Adipose tissue (tissue), 3 donors: ENCODE results near the gene CTBP2. TPM values are rescaled to one million over a fixed set of nuclear protein-coding genes. Genes with fewer than 3 reads are reported as not detected.

Source experiments
- H3K27ac ChIP-seq: one replicate; pipeline ENCODE4 v1.5.1; 2013; ENCODE audit warnings: low read depth, low read length
- WGBS, 3 donors: extraction: QIAGEN DNeasy Blood & Tissue Kit; methylation state at CpG; one replicate each; pipeline ENCODE4 v1.1.7; 2013; 5-methylcytosine and 5-hydroxymethylcytosine counted together
- polyA plus RNA-seq, 3 donors: library from polyadenylated mRNA; stranded (reverse); fragments of 200-250 nt; gene quantifications; one replicate each; pipeline ENCODE4 v1.2.3, GENCODE V29; 2013
- donor health status: healthy with polysubstance abuse.
- donor health status: Bipolar disorder and iron deficiency.
- donor health status: healthy.

The CTBP2 gene
- polyA plus RNA-seq, 3 donors, result 18.9 to 29.8 (median 29.5) TPM

DNA sequence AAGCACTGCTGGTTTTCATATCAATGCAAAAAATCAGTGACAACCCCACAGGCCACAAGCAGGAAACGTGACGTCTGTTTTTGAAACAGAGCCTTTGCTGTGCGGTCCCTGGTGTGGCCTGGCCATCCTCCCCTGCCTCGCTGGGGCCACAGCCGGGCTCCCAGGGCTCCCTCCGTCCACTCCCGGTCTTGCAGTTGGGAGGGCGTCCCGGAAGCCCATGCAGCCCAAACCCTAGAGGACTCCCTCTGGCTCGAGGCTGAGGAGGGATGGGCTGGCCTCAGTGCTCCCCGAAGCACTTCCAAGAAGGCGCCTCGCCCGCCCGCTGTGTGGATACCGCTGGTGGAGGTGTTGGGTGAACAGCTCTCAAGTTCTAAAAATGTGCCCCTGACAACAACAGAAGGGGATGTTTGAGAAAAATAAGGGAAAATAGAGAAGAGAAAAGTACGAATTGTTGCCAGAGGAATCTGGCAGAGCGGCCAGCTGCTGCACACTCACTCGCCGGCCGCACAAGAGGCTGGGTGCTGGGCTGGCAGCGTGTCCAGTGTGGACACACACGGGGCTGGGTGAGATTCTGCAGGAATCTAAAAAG, 144.9 kb downstream of the CTBP2 start:
- H3K27ac ChIP-seq, result no peak overlapping the region
- 30 to 63% (median 52%) methylated on average over 23 of the region's 23 CpGs for WGBS, 3 donors

DNA sequence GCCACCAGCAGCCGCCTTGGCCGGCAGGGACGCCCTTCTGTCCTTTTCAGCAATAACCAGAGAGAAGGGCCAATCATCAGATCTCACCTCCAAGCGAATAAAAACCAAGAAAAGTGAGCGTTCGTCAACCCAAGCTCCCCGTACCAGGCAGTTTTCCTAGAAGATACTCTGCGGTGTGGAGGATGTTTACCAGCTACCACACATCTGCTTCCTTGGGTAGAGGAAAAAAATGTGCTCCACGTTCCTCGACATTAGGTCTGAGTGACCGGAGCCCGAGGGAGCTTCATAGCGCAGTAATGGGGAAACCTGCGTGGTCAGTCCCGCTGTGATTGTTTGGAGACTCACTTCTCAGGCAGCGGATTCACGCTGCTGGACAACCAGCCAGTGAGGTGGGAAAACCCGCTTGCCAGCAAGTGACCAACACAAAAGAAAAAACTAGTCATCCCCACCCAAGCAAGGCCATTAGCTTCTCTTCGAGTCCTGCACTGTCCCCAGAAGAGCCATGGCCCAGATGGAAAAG, 145.5 kb downstream of the CTBP2 start:
- no peak overlapping the region for H3K27ac ChIP-seq
- 72 to 83% (median 72%) methylated on average over 19 of the region's 19 CpGs for WGBS, 3 donors

DNA sequence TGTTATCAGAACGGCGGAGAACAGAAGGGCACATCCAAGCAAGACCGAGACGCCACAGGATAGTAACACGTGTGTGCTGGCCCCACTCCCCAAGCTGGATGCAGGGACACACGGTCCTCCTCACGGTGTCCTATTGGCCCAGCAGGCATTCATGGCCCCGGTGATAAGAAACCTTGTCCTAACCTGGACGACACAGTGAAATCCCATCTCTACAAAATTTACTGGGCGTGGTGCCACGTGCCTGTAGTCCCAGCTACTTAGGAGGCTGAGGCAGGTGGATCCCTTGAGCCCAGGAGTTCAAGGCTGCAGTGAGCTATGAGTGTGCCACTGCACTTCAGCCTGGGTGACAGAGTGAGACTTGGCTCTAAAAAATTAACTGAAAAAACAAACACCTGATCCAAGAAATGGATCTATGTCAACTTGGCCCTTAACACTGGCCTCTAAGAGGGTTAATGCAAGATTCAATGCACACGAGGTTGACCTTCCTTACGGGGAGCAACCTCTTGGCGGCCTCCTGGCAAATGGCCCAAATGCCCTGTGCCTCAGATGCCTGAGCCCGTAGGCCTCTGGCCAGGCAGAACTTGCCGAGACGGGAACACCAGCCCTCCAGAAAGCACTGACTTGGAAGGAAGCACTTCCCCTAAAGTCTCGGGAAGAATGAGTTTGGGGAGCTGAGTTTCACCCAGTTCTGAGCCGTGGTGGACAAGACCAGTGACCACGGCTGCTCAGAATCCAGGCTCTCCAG, 146.1 kb downstream of the CTBP2 start:
- 64 to 80% (median 74%) methylated on average over 20 of the region's 20 CpGs for WGBS, 3 donors
- H3K27ac ChIP-seq, result no peak overlapping the region

DNA sequence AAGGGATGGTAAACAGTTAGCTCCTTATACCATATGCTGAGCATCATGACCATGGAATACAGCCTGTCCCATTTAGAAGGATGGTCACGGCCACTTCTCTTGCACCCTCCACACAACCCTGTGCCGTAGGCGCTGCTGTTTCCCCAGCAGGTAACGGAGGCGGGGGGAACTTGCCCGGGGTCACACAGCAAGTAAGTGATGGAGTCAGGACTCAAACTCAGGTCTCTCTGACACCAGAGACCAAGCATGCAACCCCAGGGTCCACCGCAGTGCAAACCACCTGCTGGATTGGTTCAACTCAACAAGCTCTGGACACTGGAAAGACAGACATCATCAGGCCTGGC, 146.9 kb downstream of the CTBP2 start:
- no peak overlapping the region for H3K27ac ChIP-seq
- WGBS, 3 donors, result 96 to 98% (median 98%) methylated on average over 7 of the region's 7 CpGs

DNA sequence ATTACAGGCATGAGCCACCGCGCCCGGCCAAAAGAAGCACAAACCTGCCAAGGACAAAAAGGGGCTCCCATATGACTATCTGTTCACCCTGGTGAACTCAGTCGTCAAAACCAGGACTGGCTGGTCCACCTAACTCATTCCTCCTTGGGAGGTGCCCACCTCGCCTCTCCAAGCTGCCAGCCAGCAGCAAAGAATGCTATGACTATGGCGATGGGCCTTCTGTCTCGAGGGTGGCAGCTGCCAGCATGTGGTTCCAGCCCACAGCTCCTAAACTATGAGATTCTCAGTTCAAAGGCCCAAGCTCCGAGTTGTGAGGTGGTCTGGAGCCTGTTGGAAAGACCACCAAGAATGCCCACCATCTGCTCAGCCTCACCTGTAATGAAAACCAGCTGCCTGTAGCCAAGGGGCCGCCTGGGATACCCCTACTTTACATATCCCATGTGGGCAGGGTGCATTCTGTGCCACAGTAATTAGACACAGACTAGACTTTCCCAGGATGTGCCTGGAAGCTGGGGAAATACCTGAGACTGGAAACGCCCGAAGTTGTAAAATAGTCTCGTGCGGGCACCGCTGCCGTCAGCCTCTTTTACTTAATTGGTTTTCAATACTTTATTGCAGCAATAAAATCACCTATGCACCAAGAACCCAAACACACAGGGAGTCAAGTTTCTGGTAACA, 147.4 kb downstream of the CTBP2 start:
- 91 to 95% (median 95%) methylated on average over 15 of the region's 15 CpGs for WGBS, 3 donors
- H3K27ac ChIP-seq, result no peak overlapping the region

DNA sequence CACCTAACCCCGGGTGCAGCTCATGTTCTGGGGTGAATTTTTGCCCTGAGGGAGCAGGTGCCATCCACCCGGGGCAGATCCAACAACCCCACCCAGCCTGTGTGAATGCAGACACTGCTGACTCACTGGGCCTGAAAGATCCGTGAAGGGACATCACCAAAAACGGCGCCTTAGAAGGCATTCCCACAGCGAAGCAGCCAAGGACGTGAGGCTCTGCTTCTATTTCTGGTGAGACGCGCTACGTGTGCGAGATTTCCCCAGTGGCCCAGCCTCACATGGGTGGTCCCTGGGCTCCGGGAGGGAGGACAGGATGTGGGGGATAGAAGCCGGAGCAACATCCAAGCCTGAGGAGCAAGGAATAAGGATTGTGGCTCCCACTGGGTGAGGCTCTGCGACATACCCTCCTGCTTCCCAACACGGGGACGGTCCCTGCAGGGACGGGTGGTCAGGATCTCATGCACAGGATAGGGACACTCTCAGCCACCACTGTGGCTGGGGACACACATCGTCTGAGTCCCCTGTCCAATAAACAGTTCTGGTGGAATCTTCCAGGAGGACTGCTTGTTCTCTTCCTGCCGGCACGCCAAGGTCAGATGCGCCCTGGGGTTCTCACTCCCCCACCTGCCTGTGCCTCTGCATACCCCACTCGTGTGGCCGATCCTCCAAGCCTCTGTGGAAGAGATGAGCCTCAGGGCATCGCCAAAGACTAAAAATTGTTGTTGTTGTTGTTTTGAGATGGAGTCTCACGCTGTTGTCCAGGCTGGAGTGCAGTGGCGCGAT, 148.2 kb downstream of the CTBP2 start:
- H3K27ac ChIP-seq, result no peak overlapping the region
- 84 to 87% (median 85%) methylated on average over 27 of the region's 27 CpGs for WGBS, 3 donors

DNA sequence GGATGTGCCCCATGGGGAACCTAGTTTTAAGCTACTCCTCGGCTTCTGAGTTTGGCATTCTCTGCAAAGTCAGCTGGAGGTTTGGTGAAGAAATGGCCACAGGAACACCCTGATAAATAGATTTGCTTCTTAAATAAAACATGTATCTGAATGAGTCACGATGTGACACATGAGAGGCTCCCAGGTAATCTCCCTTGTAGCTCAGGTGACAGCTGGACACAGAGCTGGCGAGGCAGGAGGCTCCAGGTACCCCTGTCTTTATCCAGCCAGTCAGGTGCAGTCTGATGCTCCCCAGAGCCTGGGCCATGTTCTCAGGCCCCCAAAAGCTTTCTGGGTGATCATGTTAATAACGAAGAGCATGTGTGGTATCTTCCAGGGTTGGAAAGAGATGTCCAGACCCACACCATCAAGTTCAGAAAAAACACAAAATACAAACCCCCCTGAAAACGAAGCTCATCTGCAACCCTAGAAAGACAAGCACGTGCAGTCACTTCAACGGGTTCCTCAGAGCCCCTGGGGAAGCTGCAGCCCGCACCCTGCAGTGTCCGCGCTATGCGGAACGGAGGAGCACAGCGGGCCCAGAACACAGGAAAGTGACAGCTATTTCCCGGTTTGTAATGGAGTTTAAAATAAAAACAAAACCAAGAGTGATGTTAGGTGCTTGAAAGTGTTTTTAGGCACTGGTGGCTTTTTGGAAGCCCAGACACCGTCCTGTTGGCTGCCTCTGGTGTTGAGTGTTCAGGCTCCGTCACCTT, 149.0 kb downstream of the CTBP2 start:
- no peak overlapping the region for H3K27ac ChIP-seq

DNA sequence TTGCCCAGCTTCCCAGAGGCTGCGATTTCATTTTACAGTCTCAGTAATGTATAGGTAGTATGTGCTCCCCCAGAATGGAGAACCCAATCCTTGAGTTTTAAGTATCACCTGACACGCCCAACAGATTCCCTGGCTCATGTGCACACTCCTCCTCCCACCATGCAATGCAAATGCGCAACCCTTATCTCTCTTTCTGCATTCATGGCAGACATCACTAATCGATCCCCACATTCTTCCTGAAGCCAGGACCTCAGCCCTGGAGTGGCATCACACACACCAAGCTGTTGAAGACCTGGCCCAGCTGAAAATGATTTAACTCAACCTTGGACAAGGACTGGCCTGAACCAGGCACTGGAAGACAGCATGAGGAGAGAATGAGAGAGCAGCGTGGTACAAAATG, 150.0 kb downstream of the CTBP2 start:
- 78 to 98% (median 93%) methylated on average over 5 of the region's 5 CpGs for WGBS, 3 donors

More for the DNA sequence above, 149.0 kb downstream of the CTBP2 start:
- 87 to 88% (median 87%) methylated on average over 16 of the region's 16 CpGs for WGBS, 3 donors

DNA sequence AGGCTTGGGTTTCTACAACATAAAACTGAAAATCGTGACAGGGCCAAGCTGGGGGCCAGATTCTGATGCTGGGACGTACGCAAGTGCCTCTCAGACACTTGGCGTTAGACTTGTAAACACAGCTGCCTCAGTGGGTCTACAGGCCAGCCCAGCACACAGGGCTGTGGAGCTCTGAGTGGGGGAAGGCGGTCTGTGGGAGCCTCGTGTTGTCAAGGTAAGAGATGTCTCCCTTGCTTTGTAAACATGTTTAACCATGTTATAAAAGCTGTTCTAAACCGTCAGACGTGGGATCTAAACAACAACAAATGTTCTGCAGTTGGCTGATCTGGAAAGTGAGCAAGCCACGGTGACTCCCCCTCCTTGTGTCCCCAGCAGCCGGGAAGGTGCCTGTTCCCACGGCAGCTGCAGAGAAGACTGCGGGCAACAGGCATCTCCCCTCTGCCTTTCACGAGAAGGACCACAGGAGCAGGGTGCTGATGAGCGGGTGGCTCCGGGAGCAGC, 150.7 kb downstream of the CTBP2 start:
- 72 to 88% (median 80%) methylated on average over 15 of the region's 15 CpGs for WGBS, 3 donors
- H3K27ac ChIP-seq, result no peak overlapping the region

More for the DNA sequence above, 150.0 kb downstream of the CTBP2 start:
- H3K27ac ChIP-seq, result no peak overlapping the region

DNA sequence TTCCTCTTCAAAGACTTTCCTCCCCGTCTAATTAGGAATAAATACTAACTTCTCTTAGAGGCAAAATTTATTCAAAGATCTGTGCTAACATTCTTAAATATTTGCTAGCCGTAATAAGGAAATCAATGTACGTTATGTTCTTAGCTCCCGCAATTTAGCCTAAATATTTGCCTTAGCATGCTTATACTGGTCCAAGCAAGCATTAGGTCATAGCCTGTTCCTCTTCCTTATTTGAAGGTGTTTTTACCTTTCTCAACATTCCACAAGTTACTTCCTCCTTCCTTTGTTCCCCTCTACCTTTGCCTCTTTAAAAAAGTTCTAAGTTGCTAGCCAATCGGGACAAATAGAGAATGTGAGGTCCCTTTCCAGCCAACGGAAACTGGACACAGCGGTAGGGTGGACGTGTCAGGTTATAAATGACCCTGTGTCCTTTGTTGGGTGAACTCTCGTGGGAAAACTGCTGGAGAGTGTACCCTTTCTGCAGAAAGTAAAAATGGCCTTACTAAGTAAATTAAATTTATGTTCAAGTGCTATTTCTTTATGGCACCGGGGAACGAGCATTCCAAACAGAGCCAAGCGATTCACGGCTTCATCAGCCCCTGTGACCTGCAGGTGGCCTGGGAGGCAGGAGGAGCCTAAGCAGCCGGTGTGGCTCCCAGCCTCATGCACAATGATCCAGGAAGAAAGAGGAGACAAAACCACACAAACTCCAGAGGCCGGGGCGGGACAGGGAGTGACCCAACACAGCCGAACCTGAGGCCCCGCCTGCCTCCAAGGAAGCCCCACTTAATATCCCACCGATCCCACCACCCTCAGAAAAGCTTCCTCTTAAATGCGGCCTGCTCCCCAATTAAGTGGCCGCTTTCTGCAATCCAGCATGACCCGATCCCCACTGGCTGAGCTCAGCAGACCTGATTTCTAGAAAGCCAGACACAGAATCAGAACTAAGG, 151.4 kb downstream of the CTBP2 start:
- WGBS, 3 donors, result 56 to 90% (median 87%) methylated on average over 22 of the region's 22 CpGs
- no peak overlapping the region for H3K27ac ChIP-seq

DNA sequence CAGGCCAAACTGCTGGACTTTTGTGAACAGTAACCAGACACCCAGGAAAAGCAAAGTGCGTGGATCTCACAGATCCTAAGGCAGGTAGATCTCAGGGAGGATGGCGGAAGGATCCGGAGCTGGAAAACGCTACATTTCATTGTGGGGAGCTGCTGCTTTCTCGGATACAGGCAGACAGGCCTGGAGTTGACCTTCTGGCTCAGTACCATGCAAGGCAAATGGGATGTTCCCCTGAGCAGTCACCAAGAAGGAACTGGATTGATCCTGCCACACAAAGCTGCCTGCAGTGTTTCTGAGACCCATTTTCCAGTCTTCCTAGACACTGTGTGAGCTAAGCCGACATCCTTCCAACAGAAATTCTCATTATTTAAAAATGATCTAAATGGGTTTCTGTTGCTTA, 152.9 kb downstream of the CTBP2 start:
- WGBS, 3 donors, result 85 to 91% (median 89%) methylated on average over 6 of the region's 6 CpGs
- H3K27ac ChIP-seq, result no peak overlapping the region

DNA sequence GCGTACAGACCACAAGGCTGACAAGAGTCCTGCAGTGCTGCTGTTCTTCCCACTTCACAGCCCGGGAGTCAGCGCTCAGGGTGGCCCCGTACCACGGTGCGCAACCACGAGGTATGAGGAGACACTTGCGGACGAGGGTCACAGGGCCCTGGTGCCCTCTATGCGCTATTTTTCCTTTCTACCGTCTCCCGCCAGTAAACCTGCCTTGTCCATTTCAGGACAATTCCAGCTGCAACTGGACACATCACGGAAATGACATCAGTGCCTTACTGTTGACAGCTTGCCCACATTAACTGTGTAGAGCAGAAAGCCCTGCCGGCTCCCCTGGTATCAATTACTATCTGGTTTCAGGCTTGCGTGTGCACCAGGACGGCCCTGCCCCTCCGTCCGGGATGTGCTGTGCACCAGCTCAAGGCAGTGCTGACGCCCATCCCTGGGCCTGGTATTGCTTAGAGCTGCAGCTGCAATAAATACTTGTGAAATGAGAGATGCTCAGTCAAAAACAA, 153.4 kb downstream of the CTBP2 start:
- no peak overlapping the region for H3K27ac ChIP-seq
- 68 to 80% (median 74%) methylated on average over 19 of the region's 19 CpGs for WGBS, 3 donors

DNA sequence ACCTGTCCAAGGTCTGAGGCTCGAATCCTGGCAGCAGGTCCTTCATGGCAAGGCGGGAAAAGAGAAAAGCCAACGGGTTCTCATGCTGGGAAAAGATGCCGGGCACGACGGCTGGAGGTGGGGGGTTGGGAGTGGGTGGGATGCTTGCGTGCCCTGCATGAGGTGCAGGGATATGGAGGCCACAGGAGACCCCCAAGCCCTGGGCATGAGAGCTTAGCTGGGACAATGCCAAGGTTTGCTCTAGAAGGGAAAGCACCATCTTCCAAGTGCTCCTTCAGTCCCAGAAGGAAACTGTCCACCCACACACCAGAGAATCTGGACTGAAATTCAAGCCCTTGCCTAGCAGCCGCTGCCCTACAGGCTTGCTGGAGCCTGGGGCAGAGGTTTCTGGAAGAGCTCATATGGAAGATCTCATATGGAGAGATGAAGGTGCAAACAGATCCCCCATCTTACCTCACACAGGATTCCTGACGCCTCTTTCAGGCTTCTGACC, 154.1 kb downstream of the CTBP2 start:
- no peak overlapping the region for H3K27ac ChIP-seq
- WGBS, 3 donors, result 86 to 91% (median 90%) methylated on average over 9 of the region's 9 CpGs

DNA sequence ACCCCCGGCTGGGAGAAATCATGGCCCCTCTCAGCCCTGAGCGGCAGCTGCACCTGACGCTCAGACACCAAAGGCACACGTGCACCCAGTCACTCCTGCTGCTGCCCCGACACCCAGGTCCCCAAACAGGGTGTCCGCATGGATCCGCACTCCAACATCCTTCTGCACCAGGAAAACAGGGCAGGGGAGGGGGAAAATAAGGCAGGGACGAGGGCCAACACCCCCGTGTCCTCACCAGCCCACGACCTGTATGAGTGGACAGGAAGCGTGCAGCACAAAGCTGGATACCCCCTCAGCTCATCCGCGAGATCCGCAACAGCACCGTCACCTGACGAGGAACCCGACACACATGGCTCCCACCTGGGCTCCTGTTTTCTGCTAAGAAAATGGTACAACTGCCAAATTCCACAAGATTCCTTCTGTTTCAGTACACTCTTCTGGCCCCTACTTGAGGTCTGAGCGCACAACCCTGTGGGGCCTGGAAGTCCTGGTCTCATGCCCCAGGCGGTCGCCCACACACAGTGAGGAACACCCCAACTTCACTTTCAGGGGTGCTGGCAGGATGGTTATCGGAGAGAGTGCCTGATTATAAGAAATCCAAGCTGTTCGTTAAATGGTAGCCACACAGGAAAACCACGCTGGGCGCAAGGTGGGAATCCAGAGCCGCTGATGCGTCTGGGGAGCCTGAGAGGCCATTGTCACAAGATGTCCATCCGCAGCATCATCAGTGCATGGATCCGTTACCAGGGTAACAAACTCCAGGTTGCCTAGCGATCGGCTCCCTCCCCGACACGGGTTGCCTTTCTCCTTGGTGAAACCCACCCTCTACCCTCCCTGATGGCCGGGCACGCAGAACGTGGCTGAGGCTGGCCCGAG, 154.8 kb downstream of the CTBP2 start:
- no peak overlapping the region for H3K27ac ChIP-seq
- WGBS, 3 donors, result 90 to 91% (median 91%) methylated on average over 36 of the region's 36 CpGs

DNA sequence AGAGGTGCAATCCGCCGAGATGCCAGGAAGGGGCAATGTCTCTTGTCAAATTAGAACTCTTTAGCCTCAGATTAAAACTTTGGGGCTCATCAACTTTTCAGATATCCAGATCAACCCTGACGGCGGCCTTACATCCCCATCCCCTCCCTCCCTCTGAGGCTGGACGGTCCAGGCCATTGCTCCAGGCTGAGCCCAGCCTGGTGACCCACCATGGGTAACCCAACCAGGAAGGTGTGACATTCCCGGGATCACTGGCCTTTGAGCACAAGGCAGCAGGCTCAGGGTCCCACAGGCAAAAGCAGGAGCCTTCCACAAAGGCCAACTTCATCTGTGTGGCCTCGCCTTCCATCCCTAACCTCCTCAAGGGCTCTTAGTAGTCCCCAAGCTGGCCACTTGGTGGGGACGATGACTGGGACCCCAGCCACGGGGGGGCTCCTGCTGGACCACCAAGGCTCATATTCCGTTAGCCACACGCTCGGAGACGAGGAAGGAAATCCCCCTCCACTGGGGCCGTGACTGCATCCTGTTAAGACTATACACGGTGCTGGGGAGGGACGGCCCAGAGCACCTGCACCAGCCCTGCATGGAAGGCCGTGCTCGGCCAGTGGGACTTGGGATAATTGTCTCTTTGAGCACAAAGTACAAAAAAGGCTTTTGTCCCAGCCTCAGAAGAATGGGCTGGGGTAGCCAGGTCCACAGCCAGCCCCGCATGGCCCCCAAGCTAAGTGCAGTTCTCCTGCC, 155.6 kb downstream of the CTBP2 start:
- H3K27ac ChIP-seq, result no peak overlapping the region
- WGBS, 3 donors, result 78 to 89% (median 83%) methylated on average over 19 of the region's 19 CpGs
